CD14-positive monocyte (primary cell): ENCODE data around the gene TNFRSF13B. TPM values are rescaled to one million over a fixed set of nuclear protein-coding genes. Genes with fewer than 3 reads are reported as not detected.

Source experiments
- DNase-seq, 3 donors: peaks; one replicate each; pipeline ENCODE4 v3.0.0-alpha.2; 2011 to 2022
- H2AFZ ChIP-seq: 2 replicates; pipeline ENCODE4 v1.6.0; 2012; ENCODE audit warnings: mild to moderate bottlenecking, low read depth, low read length, inconsistent platforms; ENCODE audit not compliant: insufficient read depth, poor library complexity, severe bottlenecking
- H3K27ac ChIP-seq, 2 donors: 1 replicate in 1 of 2; 2 replicates in 1 of 2; pipeline ENCODE4 v1.5.1; 2012 to 2013; ENCODE audit warnings: low read length in 2 of 2, control low read depth in 1 of 2, inconsistent platforms in 1 of 2, low read depth in 1 of 2, mild to moderate bottlenecking in 1 of 2
- H3K27me3 ChIP-seq, 2 donors: one replicate each; pipeline versions ENCODE4 v1.6.0 to v1.6.1; 2011 to 2013; ENCODE audit warnings: low read length in 2 of 2; ENCODE audit not compliant: control insufficient read depth in 2 of 2, insufficient read depth in 2 of 2
- H3K36me3 ChIP-seq, 2 donors: replicated peaks in 1 of 2; 1 replicate in 1 of 2; 2 replicates in 1 of 2; pipeline versions ENCODE4 v1.5.1 to v1.6.1; 2012 to 2013; ENCODE audit warnings: low read length in 2 of 2, control low read depth in 1 of 2, inconsistent platforms in 1 of 2, mild to moderate bottlenecking in 1 of 2; ENCODE audit not compliant: insufficient read depth in 2 of 2, control insufficient read depth in 1 of 2
- H3K4me1 ChIP-seq, 2 donors: 1 replicate in 1 of 2; 2 replicates in 1 of 2; pipeline versions ENCODE4 v1.5.1 to v1.6.1; 2012 to 2013; ENCODE audit warnings: low read length in 2 of 2, control low read depth in 1 of 2, inconsistent platforms in 1 of 2, mild to moderate bottlenecking in 1 of 2, moderate library complexity in 1 of 2; ENCODE audit not compliant: insufficient read depth in 2 of 2, control insufficient read depth in 1 of 2
- H3K4me2 ChIP-seq: replicated peaks from 2 replicates; pipeline ENCODE3; 2012; ENCODE audit warnings: low read length, moderate library complexity, mild to moderate bottlenecking; ENCODE audit not compliant: poor library complexity, severe bottlenecking; ENCODE audit errors: extremely low read depth
- H3K4me3 ChIP-seq, 3 experiments: fragments of 200-600 bp in 1 of 3; sonication (generic) in 1 of 3; replicated peaks in 1 of 3; 1 replicate in 2 of 3; 2 replicates in 1 of 3; pipeline ENCODE4 v1.5.1; 2011 to 2013; ENCODE audit warnings: low read length in 3 of 3, mild to moderate bottlenecking in 3 of 3, control low read depth in 2 of 3, low read depth in 2 of 3, inconsistent platforms in 1 of 3, moderate library complexity in 1 of 3
- H3K79me2 ChIP-seq: 2 replicates; pipeline ENCODE4 v1.6.0; 2012; ENCODE audit warnings: mild to moderate bottlenecking, control low read depth, inconsistent platforms, low read length, moderate library complexity; ENCODE audit not compliant: insufficient read depth
- H3K9ac ChIP-seq: 2 replicates; pipeline ENCODE4 v1.6.0; 2017; ENCODE audit warnings: low read length, mild to moderate bottlenecking; ENCODE audit not compliant: insufficient read depth, poor library complexity, severe bottlenecking
- H3K9me3 ChIP-seq, 2 donors: replicated peaks in 1 of 2; 1 replicate in 1 of 2; 2 replicates in 1 of 2; pipeline versions ENCODE4 v1.5.1 to v1.6.1; 2012 to 2013; ENCODE audit warnings: low read length in 2 of 2, control low read depth in 1 of 2; ENCODE audit not compliant: control insufficient read depth in 1 of 2, insufficient read depth in 1 of 2
- H4K20me1 ChIP-seq: 2 replicates; pipeline ENCODE4 v1.6.0; 2012; ENCODE audit warnings: mild to moderate bottlenecking, low read length, control low read depth, moderate library complexity; ENCODE audit not compliant: insufficient read depth
- H3K27ac Mint-ChIP-seq, 7 donors: one replicate each; pipeline ENCODE4 v1.8.0; 2020; ENCODE audit warnings: mild to moderate bottlenecking in 7 of 7, mixed read lengths in 7 of 7, moderate library complexity in 6 of 7, inconsistent platforms in 2 of 7
- H3K27me3 Mint-ChIP-seq, 3 donors: one replicate each; pipeline ENCODE4 v1.8.0; 2021 to 2022; ENCODE audit warnings: low read depth in 3 of 3, mild to moderate bottlenecking in 3 of 3, mixed read lengths in 3 of 3, moderate library complexity in 3 of 3, inconsistent platforms in 1 of 3
- H3K36me3 Mint-ChIP-seq, 2 donors: one replicate each; pipeline ENCODE4 v1.8.0; 2020; ENCODE audit warnings: mixed read lengths in 2 of 2, inconsistent platforms in 1 of 2, mild to moderate bottlenecking in 1 of 2
- H3K4me1 Mint-ChIP-seq: one replicate; pipeline ENCODE4 v1.8.0; 2020; ENCODE audit warnings: mild to moderate bottlenecking, mixed read lengths
- H3K4me3 Mint-ChIP-seq, 2 donors: one replicate each; pipeline ENCODE4 v1.8.0; 2020; ENCODE audit warnings: mild to moderate bottlenecking in 2 of 2, mixed read lengths in 2 of 2, moderate library complexity in 1 of 2
- H3K9me3 Mint-ChIP-seq, 7 donors: one replicate each; pipeline ENCODE4 v1.8.0; 2020 to 2022; ENCODE audit warnings: mixed read lengths in 7 of 7, mild to moderate bottlenecking in 6 of 7, moderate library complexity in 6 of 7, inconsistent platforms in 2 of 7
- WGBS: methylation state at CpG from one replicate; pipeline ENCODE4 v1.1.5; 2013; ENCODE audit warnings: missing lambda C conversion rate; ENCODE audit not compliant: insufficient coverage; 5-methylcytosine and 5-hydroxymethylcytosine counted together
- intact Hi-C, 2 donors: fragments of 100-400 bp; cut with micrococcal nuclease; formaldehyde crosslinking; loops; one replicate each; pipeline versions ENCODE4 v1.15.0 to v1.15.1; 2023
- polyA plus RNA-seq, 3 donors: library from polyadenylated mRNA; depleted of rRNA in 1 of 3; unstranded in 2 of 3; stranded (reverse) in 1 of 3; fragments of 300-500 nt in 2 of 3; fragments of >200 nt in 1 of 3; fragmentation: Illumina TruSeq in 2 of 3; gene quantifications; 1 replicate in 2 of 3; 2 replicates in 1 of 3; pipeline ENCODE4 v1.2.3, GENCODE V29; 2012 to 2021
- TF ChIP-seq, protein P1 (sequence below): fragments of 200-600 bp; IDR thresholded peaks from one replicate; pipeline ENCODE4 v1.8.0; 2022; ENCODE audit warnings: antibody characterized with exemption, mild to moderate bottlenecking

TNFRSF13B gene
- polyA plus RNA-seq, 3 donors, result 0.21 to 0.47 TPM; not detected in 1

- Histone ChIP-seq H3K79me2 (no peaks in the 10 kb centered on the region), H4K20me1 (no peaks in the 10 kb centered on the region), H3K36me3 (no peaks in the 10 kb centered on the region), H2AFZ (no peak overlapping the region), H3K27ac (no peak overlapping the region), H3K4me1 (no peaks in the 10 kb centered on the region), H3K9ac (no peak overlapping the region), H3K4me3 (no peak overlapping the region), H3K27me3 (no peaks in the 10 kb centered on the region), H3K9me3 (no peaks in the 10 kb centered on the region), H3K4me2 (no peak overlapping the region)
- WGBS, result 89% methylated on average over 9 of the region's 9 CpGs
- no peak for DNase-seq
- Mint-ChIP-seq H3K27me3 (peaks cover 0 to 4% (median 3%) of the 10 kb centered on the region in 3 donors), H3K36me3 (no peaks in the 10 kb centered on the region), H3K9me3 (no peaks in the 10 kb centered on the region), H3K4me1 (peaks cover 2% of the 10 kb centered on the region), H3K4me3 (no peak overlapping the region), H3K27ac (no peak overlapping the region)
- TF ChIP-seq, protein P1, sequence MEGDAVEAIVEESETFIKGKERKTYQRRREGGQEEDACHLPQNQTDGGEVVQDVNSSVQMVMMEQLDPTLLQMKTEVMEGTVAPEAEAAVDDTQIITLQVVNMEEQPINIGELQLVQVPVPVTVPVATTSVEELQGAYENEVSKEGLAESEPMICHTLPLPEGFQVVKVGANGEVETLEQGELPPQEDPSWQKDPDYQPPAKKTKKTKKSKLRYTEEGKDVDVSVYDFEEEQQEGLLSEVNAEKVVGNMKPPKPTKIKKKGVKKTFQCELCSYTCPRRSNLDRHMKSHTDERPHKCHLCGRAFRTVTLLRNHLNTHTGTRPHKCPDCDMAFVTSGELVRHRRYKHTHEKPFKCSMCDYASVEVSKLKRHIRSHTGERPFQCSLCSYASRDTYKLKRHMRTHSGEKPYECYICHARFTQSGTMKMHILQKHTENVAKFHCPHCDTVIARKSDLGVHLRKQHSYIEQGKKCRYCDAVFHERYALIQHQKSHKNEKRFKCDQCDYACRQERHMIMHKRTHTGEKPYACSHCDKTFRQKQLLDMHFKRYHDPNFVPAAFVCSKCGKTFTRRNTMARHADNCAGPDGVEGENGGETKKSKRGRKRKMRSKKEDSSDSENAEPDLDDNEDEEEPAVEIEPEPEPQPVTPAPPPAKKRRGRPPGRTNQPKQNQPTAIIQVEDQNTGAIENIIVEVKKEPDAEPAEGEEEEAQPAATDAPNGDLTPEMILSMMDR, result no peak
- intact Hi-C loops, result no loop called here
These were observed 40.4 kb downstream of the TNFRSF13B start for GRCh38 chr17:16931318-16932060.

GRCh38 chr17:16930571-16931317, 41.2 kb downstream of the TNFRSF13B start:
- no peak overlapping the region for H3K9ac ChIP-seq
- H3K4me1 ChIP-seq, result no peaks in the 10 kb centered on the region
- Mint-ChIP-seq H3K27ac (no peak overlapping the region), H3K36me3 (no peaks in the 10 kb centered on the region), H3K4me1 (peaks cover 2% of the 10 kb centered on the region), H3K27me3 (peaks cover 0 to 4% (median 3%) of the 10 kb centered on the region in 3 donors), H3K9me3 (no peaks in the 10 kb centered on the region), H3K4me3 (no peak overlapping the region)
- H3K4me3 ChIP-seq, result no peak overlapping the region
- H3K79me2 ChIP-seq, result no peaks in the 10 kb centered on the region
- H4K20me1 ChIP-seq, result no peaks in the 10 kb centered on the region
- H3K9me3 ChIP-seq, result no peaks in the 10 kb centered on the region
- 91% methylated on average over 10 of the region's 13 CpGs for WGBS
- H3K36me3 ChIP-seq, result no peaks in the 10 kb centered on the region
- DNase-seq, result no peak
- H3K27ac ChIP-seq, result no peak overlapping the region
- H2AFZ ChIP-seq, result no peak overlapping the region
- no peak overlapping the region for H3K4me2 ChIP-seq
- TF ChIP-seq, protein P1, result no peak
- H3K27me3 ChIP-seq, result no peaks in the 10 kb centered on the region
- intact Hi-C loops, result no loop called here
